NK-92 treated with Interleukin-12 subunit alpha and Interleukin-12 subunit beta, amount 100 ng/mL, for 24 hours (cell line): Measurements from ENCODE around the gene GRIA3.

ENCODE experiments used
- DNase-seq: peaks from one replicate; lab custom pipeline; 2025; lab: John Stamatoyannopoulos, UW

The GRIA3 gene

GRCh38 chrX:123199338-123199737 lies 15.3 kb downstream of the GRIA3 start:
- DNase-seq: no peak

GRCh38 chrX:123201720-123202119 lies 17.6 kb downstream of the GRIA3 start:
- no peak for DNase-seq

- DNase-seq: no peak
These were observed 18.4 kb downstream of the GRIA3 start for GRCh38 chrX:123202523-123202922.

- DNase-seq: no peak
These were observed 19.7 kb downstream of the GRIA3 start for GRCh38 chrX:123203772-123204171.

- no peak for DNase-seq
These were observed 22.1 kb downstream of the GRIA3 start for GRCh38 chrX:123206176-123206575.

- DNase-seq: no peak
These were observed 26.2 kb downstream of the GRIA3 start for GRCh38 chrX:123210252-123210651.

GRCh38 chrX:123215397-123216089 lies 31.5 kb downstream of the GRIA3 start:
- DNase-seq: no peak

GRCh38 chrX:123217077-123217476 lies 33.0 kb downstream of the GRIA3 start:
- DNase-seq: no peak

- DNase-seq: no peak
These were observed 33.6 kb downstream of the GRIA3 start for GRCh38 chrX:123217728-123218127.

GRCh38 chrX:123219916-123220315 lies 35.8 kb downstream of the GRIA3 start:
- DNase-seq: no peak

GRCh38 chrX:123222920-123223319 lies 38.8 kb downstream of the GRIA3 start:
- DNase-seq: no peak

- no peak for DNase-seq
These were observed 39.3 kb downstream of the GRIA3 start for GRCh38 chrX:123223409-123223808.

- DNase-seq: no peak
These were observed 39.8 kb downstream of the GRIA3 start for GRCh38 chrX:123223859-123224258.

- DNase-seq: no peak
These were observed 46.7 kb downstream of the GRIA3 start for GRCh38 chrX:123230798-123231197.

- DNase-seq: no peak
These were observed 52.8 kb downstream of the GRIA3 start for GRCh38 chrX:123236859-123237258.

- DNase-seq: no peak
These were observed 53.2 kb downstream of the GRIA3 start for GRCh38 chrX:123237271-123237670.

- DNase-seq: no peak
These were observed 70.4 kb downstream of the GRIA3 start for GRCh38 chrX:123254457-123254856.

- DNase-seq: no peak
These were observed 72.3 kb downstream of the GRIA3 start for GRCh38 chrX:123256378-123256777.

- DNase-seq: no peak
These were observed 76.9 kb downstream of the GRIA3 start for GRCh38 chrX:123260920-123261418.

GRCh38 chrX:123263270-123263669 lies 79.2 kb downstream of the GRIA3 start:
- no peak for DNase-seq

- DNase-seq: no peak
These were observed 79.7 kb downstream of the GRIA3 start for GRCh38 chrX:123263747-123264146.

GRCh38 chrX:123267220-123267619 lies 83.1 kb downstream of the GRIA3 start:
- DNase-seq: no peak

- no peak for DNase-seq
These were observed 87.8 kb downstream of the GRIA3 start for GRCh38 chrX:123271902-123272301.

- no peak for DNase-seq
These were observed 88.6 kb downstream of the GRIA3 start for GRCh38 chrX:123272630-123273029.
